Measurements from ENCODE around the gene SIGLEC5. TPM values are rescaled to one million over a fixed set of nuclear protein-coding genes. Genes with fewer than 3 reads are reported as not detected.

Gene SIGLEC5
- total and polyA plus RNA-seq, 2 of the 4 experiments (the other 2 are of a cell fraction): not detected

DNA sequence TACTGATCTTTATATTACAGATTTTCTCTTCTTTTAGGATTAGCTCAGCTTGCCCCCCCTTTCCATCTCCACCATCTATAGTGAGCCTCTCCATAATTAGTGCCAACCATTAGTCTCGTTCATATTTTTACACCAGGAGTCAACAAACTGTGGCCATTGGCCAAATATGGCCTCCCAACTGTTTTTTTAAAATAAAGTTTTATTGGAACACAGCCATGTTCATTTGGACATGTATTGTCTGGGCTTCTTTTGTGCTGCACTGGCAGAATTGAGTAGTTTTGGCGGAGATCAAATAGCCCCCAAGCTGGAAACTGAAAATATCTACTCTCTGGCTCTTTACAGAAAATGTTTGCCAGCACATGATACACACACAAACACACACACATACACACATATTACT lies 40.7 kb downstream of the SIGLEC5 start:
- Histone ChIP-seq H2BK5ac (ENCODE audit: low read depth, low read length, poor library complexity, severe bottlenecking) (no peak overlapping the region), H2BK15ac (ENCODE audit: low read depth, low read length) (no peak overlapping the region), H3K4me3 (ENCODE audit: insufficient read depth, low read depth, low read length) (no peak overlapping the region), H3K4me2 (ENCODE audit: low read depth, low read length) (no peak overlapping the region), H3K14ac (replicated peaks; ENCODE audit: low read depth, low read length) (no peak overlapping the region), H3K27ac (ENCODE audit: insufficient read depth, low read length) (no peak overlapping the region), H2BK120ac (ENCODE audit: low read depth, low read length) (no peak overlapping the region), H4K8ac (ENCODE audit: low read depth in 2 of 2, low read length in 2 of 2) (no peak overlapping the region), H3K23ac (ENCODE audit: low read depth, low read length) (no peak overlapping the region), H4K20me1 (ENCODE audit: insufficient read depth, low read length) (no peaks in the 10 kb centered on the region), H3K9me3 (ENCODE audit: control insufficient read depth, insufficient read depth, low read length) (peaks cover 21% of the 10 kb centered on the region), H3K4ac (ENCODE audit: low read depth, low read length) (no peak overlapping the region), H4K5ac (ENCODE audit: low read depth, low read length) (no peak overlapping the region), H3K27me3 (ENCODE audit: control insufficient read depth, insufficient read depth, low read length) (no peaks in the 10 kb centered on the region), H3K36me3 (ENCODE audit: control insufficient read depth, insufficient read depth, low read length) (peaks cover 18% of the 10 kb centered on the region), H3K56ac (ENCODE audit: extremely low read depth, insufficient read depth, low read length) (no peak overlapping the region), H2AFZ (replicated peaks; ENCODE audit: low read length, poor library complexity) (no peak overlapping the region), H2AK5ac (ENCODE audit: low read depth, low read length) (no peak overlapping the region), H4K91ac (ENCODE audit: insufficient read depth, low read depth, low read length) (no peak overlapping the region), H2BK20ac (ENCODE audit: low read depth, low read length) (no peak overlapping the region), H3K4me1 (ENCODE audit: control insufficient read depth, insufficient read depth, low read length) (peaks cover 3% of the 10 kb centered on the region; the same call in 1 of the 2 replicates), H3K79me1 (ENCODE audit: low read depth in 1 of 2, low read length in 2 of 2) (peaks cover 0 to 4% of the 10 kb centered on the region in 2 experiments; a peak in 2 of 4 replicates), H3K9ac (ENCODE audit: low read depth, low read length) (no peak overlapping the region), H2AK9ac (replicated peaks; ENCODE audit: low read depth, low read length, poor library complexity) (no peak overlapping the region), H3K18ac (ENCODE audit: low read depth, low read length) (no peak overlapping the region), H3K9me1 (ENCODE audit: insufficient read depth, low read length) (peaks cover 6% of the 10 kb centered on the region)
- ATAC-seq (ENCODE audit: low read depth) (no peak), DNase-seq (no peak)
- in situ Hi-C loops (cut with MboI; ENCODE audit: low sequenced_read_pairs): no loop called here
- dilution Hi-C loops (cut with HindIII; ENCODE audit: low sequenced_read_pairs, unreplicated experiment): no loop called here
- intact Hi-C loops (cut with micrococcal nuclease): no loop called here
- no peak for TF ChIP-seq CHD1 (IDR thresholded peaks at IDR 0.05; ENCODE audit: low read depth, low read length)
- no peak for TF ChIP-seq RFX5 (IDR thresholded peaks at IDR 0.05; ENCODE audit: low read depth, low read length)
- TF ChIP-seq, protein P1, sequence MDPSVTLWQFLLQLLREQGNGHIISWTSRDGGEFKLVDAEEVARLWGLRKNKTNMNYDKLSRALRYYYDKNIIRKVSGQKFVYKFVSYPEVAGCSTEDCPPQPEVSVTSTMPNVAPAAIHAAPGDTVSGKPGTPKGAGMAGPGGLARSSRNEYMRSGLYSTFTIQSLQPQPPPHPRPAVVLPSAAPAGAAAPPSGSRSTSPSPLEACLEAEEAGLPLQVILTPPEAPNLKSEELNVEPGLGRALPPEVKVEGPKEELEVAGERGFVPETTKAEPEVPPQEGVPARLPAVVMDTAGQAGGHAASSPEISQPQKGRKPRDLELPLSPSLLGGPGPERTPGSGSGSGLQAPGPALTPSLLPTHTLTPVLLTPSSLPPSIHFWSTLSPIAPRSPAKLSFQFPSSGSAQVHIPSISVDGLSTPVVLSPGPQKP (IDR thresholded peaks at IDR 0.05; ENCODE audit: borderline replicate concordance, low read depth, low read length): no peak
- TF ChIP-seq NFE2L2 (IDR thresholded peaks at IDR 0.05; ENCODE audit: low read depth, low read length): no peak
- TF ChIP-seq BHLHE40 (IDR thresholded peaks at IDR 0.05; ENCODE audit: low read depth, low read length): no peak
- TF ChIP-seq SMC3 (IDR thresholded peaks at IDR 0.05; ENCODE audit: low read depth, low read length): no peak
- TF ChIP-seq MXI1 (IDR thresholded peaks at IDR 0.05; ENCODE audit: borderline replicate concordance, low read depth, low read length): no peak
- no peak for TF ChIP-seq FOS (IDR thresholded peaks at IDR 0.05; ENCODE audit: low read depth, low read length)
- no peak for TF ChIP-seq USF2 (IDR thresholded peaks at IDR 0.05; ENCODE audit: low read depth, low read length)
- no peak for TF ChIP-seq CTCF (conservative IDR thresholded peaks at IDR 0.05; ENCODE audit: low read depth, low read length)
- TF ChIP-seq MAFK (IDR thresholded peaks at IDR 0.05; ENCODE audit: low read depth, low read length): no peak
- TF ChIP-seq RCOR1 (IDR thresholded peaks at IDR 0.05; ENCODE audit: insufficient replicate concordance, low read length): no peak
- TF ChIP-seq POLR2A (IDR thresholded peaks at IDR 0.05; ENCODE audit: low read depth, low read length): no peak
- no peak for TF ChIP-seq RAD21 (IDR thresholded peaks at IDR 0.05; ENCODE audit: low read length)
- TF ChIP-seq MAZ (IDR thresholded peaks at IDR 0.05; ENCODE audit: borderline replicate concordance, low read depth, low read length): no peak
- no peak for TF ChIP-seq CEBPB (IDR thresholded peaks at IDR 0.05; ENCODE audit: low read depth, low read length)
- no TSS peak for BruUV-seq (replicated peaks)
- ChIA-PET POLR2A (ENCODE audit: unreplicated experiment) (no interaction called here), CTCF (no interaction called here)
- no CpG with 5 or more reads among the region's 2 CpGs for WGBS, 2 experiments (ENCODE audit: extremely low coverage in 2 of 2, insufficient read length in 1 of 2)
